ENCODE data around the gene UPK2.

GRCh38 chr11:118973985-118974384 is 17.9 kb downstream of the UPK2 start:
- no peak for TF ChIP-seq POLR2AphosphoS5 (IDR thresholded peaks at IDR 0.05)
- no peak for TF ChIP-seq CTCF (IDR thresholded peaks at IDR 0.05 in 8 of 11, conservative IDR thresholded peaks at IDR 0.05 in 3 of 11)
- TF ChIP-seq POLR2A (IDR thresholded peaks at IDR 0.05), result no peak
